ENCODE data around the gene YIPF2. TPM values are rescaled to one million over a fixed set of nuclear protein-coding genes. Genes with fewer than 3 reads are reported as not detected.
"Not testable (repeated sequence)": the region's sequence is repeated elsewhere in the genome, so short reads cannot be mapped to it uniquely, and the experiment has no call there.

Gene YIPF2
- total and polyA plus RNA-seq, 3 donors from 2014 or later = 95.3 to 143 (median 106) TPM

DNA sequence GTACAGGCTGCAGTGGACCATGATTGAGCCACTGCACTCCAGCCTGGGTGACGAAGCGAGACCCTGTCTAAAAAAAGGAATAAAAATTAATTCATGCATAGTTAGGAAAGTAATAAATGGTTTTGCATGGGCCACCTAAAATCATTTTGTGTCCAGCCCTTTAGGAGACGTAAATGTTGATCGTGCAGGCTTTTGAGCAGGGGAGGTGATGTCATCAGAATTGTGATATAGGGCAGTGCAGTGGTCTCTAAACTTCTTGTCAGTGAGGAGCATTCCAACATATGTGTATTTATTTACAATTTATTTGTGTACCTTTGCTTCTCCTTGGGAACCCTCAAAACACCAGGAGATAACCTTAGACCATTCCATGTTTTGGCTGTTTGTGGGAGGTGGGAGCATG, 35.4 kb upstream of the YIPF2 start:
- Histone ChIP-seq H3K27ac (no peak overlapping the region), H3K4me3 (no peak overlapping the region), H3K4me1 (no peaks in the 10 kb centered on the region), H3K36me3 (ENCODE audit: low read depth, missing control alignments) (no peaks in the 10 kb centered on the region), H3K27me3 (no peaks in the 10 kb centered on the region), H3K9me3 (no peaks in the 10 kb centered on the region)
- 79 to 86% methylated on average over 4 of the region's 4 CpGs for WGBS, 2 donors
- intact Hi-C loops (cut with DNase I; ENCODE audit: low total_unique reads) = no loop called here
- no peak for TF ChIP-seq POLR2A (IDR thresholded peaks at IDR 0.05)
- TF ChIP-seq, protein P1, sequence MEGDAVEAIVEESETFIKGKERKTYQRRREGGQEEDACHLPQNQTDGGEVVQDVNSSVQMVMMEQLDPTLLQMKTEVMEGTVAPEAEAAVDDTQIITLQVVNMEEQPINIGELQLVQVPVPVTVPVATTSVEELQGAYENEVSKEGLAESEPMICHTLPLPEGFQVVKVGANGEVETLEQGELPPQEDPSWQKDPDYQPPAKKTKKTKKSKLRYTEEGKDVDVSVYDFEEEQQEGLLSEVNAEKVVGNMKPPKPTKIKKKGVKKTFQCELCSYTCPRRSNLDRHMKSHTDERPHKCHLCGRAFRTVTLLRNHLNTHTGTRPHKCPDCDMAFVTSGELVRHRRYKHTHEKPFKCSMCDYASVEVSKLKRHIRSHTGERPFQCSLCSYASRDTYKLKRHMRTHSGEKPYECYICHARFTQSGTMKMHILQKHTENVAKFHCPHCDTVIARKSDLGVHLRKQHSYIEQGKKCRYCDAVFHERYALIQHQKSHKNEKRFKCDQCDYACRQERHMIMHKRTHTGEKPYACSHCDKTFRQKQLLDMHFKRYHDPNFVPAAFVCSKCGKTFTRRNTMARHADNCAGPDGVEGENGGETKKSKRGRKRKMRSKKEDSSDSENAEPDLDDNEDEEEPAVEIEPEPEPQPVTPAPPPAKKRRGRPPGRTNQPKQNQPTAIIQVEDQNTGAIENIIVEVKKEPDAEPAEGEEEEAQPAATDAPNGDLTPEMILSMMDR (IDR thresholded peaks at IDR 0.05) = no peak
- DNase-seq = no peak

DNA sequence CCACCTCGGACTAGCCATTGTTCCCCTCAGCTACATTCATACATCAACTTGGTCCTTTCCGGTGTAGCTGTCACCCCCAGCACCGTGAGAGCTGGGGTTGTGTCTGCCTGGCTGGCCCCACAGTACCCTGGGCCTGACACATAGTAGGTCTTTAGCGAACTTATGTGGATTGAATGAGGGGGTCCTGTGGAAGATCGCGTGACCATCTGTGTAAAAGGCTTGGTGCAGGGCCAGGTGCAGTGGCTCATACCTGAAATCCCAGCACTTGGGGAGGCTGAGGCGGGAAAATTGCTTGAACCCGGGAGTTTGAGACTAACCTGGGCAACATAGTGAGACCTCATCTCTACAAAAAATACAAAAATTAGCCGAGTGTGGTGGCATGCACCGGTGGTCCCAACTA, 34.4 kb upstream of the YIPF2 start:
- H3K36me3 ChIP-seq (ENCODE audit: low read depth, missing control alignments) = no peaks in the 10 kb centered on the region
- DNase-seq = no peak
- WGBS, 2 donors = 77 to 84% methylated on average over 10 of the region's 10 CpGs
- H3K9me3 ChIP-seq = no peaks in the 10 kb centered on the region
- no peak overlapping the region for H3K27ac ChIP-seq
- TF ChIP-seq POLR2A (IDR thresholded peaks at IDR 0.05) = no peak
- TF ChIP-seq, protein P1 (IDR thresholded peaks at IDR 0.05) = no peak
- intact Hi-C loops (cut with DNase I; ENCODE audit: low total_unique reads) = no loop called here
- no peaks in the 10 kb centered on the region for H3K27me3 ChIP-seq
- H3K4me1 ChIP-seq = no peaks in the 10 kb centered on the region
- no peak overlapping the region for H3K4me3 ChIP-seq

DNA sequence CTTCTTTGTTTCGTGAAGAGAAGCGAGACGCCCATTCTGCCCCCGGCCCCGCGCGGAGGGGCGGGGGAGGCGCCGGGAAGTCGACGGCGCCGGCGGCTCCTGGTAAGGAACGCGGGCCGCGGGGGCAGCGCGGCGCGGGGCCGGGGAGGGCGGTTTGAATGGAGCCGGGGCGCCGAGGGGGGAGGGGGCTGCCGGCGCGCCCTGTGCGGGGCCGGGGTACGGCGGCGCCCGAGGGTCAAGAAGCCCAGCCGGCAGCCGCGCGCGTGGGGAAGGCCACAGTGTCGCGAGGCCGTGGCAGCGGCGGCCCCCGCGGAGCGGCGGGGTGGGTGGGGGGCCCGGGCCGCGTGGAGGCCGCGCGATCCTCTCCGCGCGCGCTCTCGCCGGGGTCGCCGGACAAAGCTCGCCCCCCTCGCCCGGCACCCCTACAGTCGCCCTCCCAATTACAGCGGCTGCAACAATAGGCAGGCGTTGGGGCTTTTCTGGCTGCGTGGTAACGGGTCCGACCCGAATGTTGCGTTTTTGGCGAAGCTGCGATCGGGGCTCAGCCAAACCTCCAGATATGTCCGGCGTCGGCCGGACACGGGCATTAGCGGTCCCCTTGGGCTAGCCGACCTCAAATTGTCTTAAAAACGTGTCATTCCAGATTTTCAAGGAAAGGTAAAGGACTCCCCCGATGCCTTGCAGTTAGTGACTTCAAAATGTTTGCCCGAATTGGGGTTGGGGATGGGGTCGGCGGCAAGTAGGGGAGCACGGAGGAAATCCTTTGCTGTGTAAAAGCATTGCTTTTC, 32.8 kb upstream of the YIPF2 start:
- DNase-seq = peak; percentile 53
- intact Hi-C loops (cut with DNase I; ENCODE audit: low total_unique reads) = no loop called here
- H3K27me3 ChIP-seq = no peaks in the 10 kb centered on the region
- H3K27ac ChIP-seq = peak overlapping the region; percentile 70 to 94
- H3K9me3 ChIP-seq = no peaks in the 10 kb centered on the region
- TF ChIP-seq, protein P1 (IDR thresholded peaks at IDR 0.05) = peak in 1 of 3 experiments; percentile 18
- no peak for TF ChIP-seq POLR2A (IDR thresholded peaks at IDR 0.05)
- WGBS, 2 donors = 0% methylated on average over 27 to 59 of the region's 92 CpGs
- peak overlapping the region; percentile 81 to 91 for H3K4me3 ChIP-seq
- H3K36me3 ChIP-seq (ENCODE audit: low read depth, missing control alignments) = no peaks in the 10 kb centered on the region
- H3K4me1 ChIP-seq = no peaks in the 10 kb centered on the region

DNA sequence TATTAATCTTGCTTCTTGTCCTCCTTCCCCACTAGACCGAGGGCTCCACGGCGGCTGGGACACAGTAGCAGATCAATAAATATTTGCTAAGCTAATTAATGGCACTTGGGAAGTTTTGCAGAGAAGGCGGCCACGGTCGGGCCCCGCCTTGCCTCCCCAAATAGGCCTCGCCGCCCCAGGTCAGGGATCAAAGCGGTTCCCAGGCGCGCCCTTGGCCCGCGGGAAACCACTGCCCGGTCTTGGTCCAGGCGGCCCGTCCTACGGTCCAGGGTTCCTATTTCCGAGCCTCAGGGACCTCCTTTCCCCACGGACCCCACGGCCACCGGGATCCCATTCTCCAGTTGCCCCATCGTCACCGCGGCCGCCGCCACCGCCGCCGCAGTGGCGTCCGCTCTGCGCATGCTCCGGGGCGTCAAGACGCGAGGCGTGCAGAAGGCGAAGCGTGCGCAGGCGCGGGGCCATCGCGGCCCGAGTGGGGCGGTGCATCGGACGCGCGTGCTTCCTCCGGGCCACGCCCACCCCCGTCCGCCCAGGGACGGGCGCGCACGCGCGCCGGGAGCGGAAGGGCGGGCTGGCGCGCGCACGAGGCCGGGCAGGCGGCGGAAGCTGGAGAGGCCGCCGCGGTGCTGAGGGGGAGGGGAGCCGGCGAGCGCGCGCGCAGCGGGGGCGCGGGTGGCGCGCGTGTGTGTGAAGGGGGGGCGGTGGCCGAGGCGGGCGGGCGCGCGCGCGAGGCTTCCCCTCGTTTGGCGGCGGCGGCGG, 32.1 kb upstream of the YIPF2 start, which contains the start of gene SMARCA4:
SMARCA4 (plus strand) TSS at position 717 of the 759 bp plus-strand sequence. CDS start 23,122 bp downstream, outside the sequence.
- no peaks in the 10 kb centered on the region for H3K36me3 ChIP-seq (ENCODE audit: low read depth, missing control alignments)
- peak within 1 kb of the TSS; percentile 81 to 91 for H3K4me3 ChIP-seq
- no peaks in the 10 kb centered on the region for H3K27me3 ChIP-seq
- peak; percentile 89 for TF ChIP-seq POLR2A (IDR thresholded peaks at IDR 0.05)
- TF ChIP-seq, protein P1 (IDR thresholded peaks at IDR 0.05) = peak in 1 of 3 experiments; percentile 3
- H3K9me3 ChIP-seq = no peaks in the 10 kb centered on the region
- H3K27ac ChIP-seq = peak within 1 kb of the TSS; percentile 70 to 94
- peak; percentile 96 for DNase-seq
- intact Hi-C loops (cut with DNase I; ENCODE audit: low total_unique reads) = no loop called here
- 0 to 8% methylated on average over 3 to 81 of the region's 100 CpGs for WGBS, 2 donors
- no peaks in the 10 kb centered on the region for H3K4me1 ChIP-seq

DNA sequence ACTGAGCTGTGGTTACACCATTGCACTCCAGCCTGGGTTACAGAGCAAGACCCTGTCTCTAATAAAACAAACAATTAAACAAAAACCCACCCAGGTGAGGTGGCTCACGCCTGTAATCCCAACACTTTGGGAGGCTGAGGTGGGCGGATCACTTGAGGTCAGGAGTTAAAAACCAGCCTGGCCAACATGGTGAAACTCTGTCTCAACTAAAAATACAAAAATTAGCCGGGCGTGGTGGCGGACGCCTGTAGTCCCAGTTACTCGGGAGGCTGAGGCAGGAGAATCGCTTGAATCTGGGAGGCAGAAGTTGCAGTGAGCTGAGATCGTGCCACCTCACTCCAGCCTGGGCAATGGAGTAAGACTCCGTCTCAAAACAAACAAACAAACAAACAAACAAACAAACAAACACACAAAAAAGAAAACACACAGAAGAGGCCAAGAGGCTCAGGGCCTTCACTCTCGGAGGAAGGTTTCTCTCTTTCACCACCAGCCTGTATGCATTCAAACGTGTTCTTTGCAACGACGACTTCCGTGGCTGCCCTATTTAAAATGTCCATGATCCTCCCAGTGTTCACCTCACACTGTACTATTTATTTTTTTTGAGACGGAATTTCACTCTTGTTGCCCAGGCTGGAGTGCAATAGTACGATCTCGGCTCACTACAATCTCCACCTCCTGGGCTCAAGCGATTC, 31.0 kb upstream of the YIPF2 start:
- H3K27me3 ChIP-seq; intact Hi-C loops (cut with DNase I; ENCODE audit: low total_unique reads); DNase-seq; H3K4me1 ChIP-seq; H3K36me3 ChIP-seq (ENCODE audit: low read depth, missing control alignments); H3K9me3 ChIP-seq: not testable (repeated sequence)
- H3K27ac ChIP-seq = peak overlapping the region in 1 of 2 donors; percentile 94
- H3K4me3 ChIP-seq = peak overlapping the region; percentile 77 to 91
- 71 to 78% methylated on average over 19 of the region's 19 CpGs for WGBS, 2 donors

Data from testis (tissue), 3 donors.